Stimulated activated CD4-positive, alpha-beta T cell treated with anti-CD3 and anti-CD28 coated beads, Interleukin-4, amount 100 ng/mL, for 48 hours (primary cell): ENCODE measurements around the gene SIX2.

Source experiments
- DNase-seq, 2 donors: peaks; one replicate each; pipeline ENCODE4 v3.0.0-alpha.2; 2020; ENCODE audit warnings: low read depth in 2 of 2

SIX2 gene

DNA sequence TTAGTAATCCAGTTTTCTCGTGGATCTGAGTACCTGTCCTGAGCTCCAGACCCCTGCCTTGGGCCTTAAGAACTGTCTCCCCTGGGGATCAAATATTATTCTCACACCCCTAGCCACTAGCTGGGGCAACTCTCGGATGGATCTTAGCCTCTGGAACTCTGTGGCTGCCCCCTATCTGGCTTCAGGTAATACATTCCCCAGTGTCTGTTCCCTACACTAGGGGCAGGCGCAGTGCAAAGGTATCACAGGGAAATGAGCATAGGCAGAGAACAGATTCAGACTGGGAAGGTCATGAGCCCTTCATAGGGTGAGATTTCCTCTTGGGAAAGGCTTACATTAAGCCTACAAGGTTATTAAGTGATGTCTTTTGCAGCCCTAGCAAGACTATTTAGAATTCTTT is 11.2 kb upstream of the SIX2 start:
- DNase-seq, result no peak

- no peak for DNase-seq
Measured at GRCh38 chr2:45018023-45018422, 8.8 kb upstream of the SIX2 start.

DNA sequence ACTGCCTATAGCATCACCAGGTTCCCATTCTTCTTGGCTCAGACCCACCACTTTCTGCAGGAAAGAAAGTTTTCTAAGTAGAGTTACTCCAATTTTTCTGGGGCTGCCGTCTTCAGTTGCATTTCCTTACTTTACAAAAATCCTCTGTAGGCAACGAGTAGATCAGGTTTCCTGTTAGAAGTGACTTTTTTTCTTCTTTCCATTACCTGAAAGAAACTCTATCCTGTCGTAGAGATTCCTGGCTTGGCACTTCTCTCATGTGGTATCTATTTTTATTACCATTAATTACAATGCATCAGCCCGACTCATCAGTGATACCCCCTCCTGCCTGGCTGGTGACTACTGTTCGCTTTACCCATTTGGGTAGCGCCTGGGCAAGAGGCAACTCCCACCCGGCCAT is 5.6 kb upstream of the SIX2 start:
- no peak for DNase-seq

GRCh38 chr2:45014016-45014702 is 4.9 kb upstream of the SIX2 start:
- peak in 1 of 2 donors; percentile 47 for DNase-seq

GRCh38 chr2:45013229-45014015 is 4.2 kb upstream of the SIX2 start:
- DNase-seq, result no peak

GRCh38 chr2:45012733-45013132 is 3.5 kb upstream of the SIX2 start:
- DNase-seq, result no peak

- no peak for DNase-seq
Measured at GRCh38 chr2:45011621-45012602, 2.7 kb upstream of the SIX2 start.

- no peak for DNase-seq
Measured at GRCh38 chr2:45011121-45011520, 1.9 kb upstream of the SIX2 start.

DNA sequence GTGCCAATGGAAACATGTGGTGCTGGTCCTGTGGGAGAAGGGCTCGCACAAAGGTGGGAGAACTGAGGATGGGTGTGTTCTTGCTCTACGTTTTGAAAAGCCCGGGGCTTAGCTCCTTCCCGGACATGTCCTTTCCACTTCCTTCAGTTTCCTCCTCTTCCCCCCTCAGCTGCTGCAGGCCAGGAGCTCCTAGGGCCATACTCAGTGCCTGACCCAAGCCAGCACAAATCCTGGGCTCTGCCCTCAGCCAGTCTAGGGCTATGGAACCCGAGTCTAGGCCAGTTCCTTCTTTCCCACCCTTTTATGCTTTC is 1.4 kb upstream of the SIX2 start:
- no peak for DNase-seq

GRCh38 chr2:45009928-45010701 is 863 bp upstream of the SIX2 start:
- no peak for DNase-seq

DNA sequence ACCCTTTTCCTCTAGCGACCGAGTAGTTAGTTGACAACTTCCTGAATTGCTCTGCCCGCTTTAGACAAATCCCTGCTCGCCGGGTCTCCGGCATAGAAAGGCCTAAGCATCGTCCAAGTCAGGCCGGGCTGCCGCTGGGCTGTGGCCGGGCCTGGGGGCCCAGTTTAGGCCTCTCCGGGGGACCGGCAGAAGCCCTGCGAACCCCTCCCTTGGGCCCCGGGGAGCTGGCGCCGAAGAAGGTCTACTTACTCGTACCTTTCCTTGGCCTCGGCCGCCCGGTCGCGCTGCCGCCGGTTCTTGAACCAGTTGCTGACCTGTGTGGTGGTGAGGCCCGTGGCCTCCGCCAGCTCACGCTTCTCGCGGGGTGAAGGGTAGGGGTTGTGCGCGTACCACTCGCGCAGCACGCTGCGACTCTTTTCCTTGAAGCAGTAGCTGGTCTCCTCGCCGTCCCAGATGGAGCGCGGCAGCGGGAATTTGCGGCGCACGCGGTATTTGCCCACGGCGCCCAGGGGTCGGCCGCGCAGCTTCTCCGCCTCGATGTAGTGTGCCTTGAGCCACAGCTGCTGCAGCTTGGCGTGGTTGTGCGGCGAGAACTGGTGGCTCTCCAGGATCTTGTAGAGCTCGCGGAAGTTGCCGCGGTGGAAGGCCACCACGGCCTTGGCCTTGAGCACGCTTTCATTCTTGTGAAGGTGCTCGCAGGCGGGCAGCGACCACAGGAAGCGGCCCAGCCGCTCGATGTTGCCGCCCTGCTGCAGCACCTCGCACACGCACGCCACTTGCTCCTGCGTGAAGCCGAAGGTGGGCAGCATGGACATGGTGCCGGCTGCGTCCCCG is 739 bp downstream of the SIX2 start:
- DNase-seq, result no peak

DNA sequence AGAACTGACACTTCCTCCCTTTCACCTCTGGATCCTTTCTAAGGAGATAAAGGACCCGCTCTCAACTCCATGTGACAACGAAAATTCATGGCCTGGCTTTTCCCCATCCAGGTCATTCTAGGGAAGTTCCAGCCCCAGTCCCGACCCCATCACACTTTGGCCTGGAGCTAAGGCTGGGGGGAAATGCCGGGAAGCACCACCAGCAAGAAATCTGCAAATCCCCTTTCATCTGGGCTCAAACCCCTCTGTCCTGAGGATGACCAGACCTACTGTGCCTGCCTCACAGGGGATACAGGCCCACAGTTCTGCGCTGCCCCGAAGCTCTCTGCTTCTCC is 1.3 kb downstream of the SIX2 start:
- no peak for DNase-seq

GRCh38 chr2:45006942-45007287 is 2.3 kb downstream of the SIX2 start:
- DNase-seq, result no peak

DNA sequence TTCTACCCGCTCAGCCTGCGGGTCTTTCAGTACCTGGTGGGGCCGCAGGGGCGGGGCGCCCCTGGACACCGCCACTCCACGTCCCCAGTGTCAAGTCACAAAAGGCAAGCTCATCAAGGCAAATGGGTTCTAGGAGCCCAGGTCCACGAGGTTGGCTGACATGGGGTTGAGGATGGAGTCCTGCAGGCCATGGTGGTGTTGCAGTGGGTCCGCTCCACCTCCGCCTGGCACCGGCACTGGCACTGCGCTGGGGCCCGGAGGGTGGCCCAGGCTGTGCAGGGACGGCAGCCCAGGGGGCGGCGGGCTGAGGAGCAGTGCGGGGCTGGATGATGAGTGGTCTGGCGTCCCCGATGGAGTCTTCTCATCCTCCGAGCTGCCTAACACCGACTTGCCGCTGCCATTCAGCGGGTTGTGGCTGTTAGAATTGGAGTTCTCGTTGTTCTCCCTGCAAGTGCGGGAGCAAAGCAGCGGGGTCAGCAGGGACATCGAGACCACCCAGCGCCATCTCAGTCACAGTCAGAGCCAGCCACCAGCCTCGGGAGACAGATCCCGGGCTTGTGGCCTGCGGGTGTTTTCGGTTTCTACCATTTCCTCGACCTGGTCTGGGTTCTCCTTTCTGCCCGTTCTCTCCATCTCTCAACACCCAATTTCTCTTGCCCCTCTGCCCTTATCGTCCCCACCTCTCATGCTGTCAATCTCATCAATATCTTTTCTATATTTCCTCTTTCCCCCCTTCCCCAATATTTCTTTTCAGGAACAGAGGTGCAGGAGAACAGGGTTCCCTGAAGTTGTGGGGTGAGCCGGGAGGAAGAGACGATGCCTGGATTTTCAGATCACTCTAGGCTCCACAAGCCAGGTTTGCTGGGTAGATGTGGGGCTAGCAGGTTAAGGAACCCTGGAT is 3.0 kb downstream of the SIX2 start:
- DNase-seq, result no peak

GRCh38 chr2:45005261-45006002 is 3.8 kb downstream of the SIX2 start:
- DNase-seq, result no peak

- no peak for DNase-seq
Measured at GRCh38 chr2:45004562-45005191, 4.6 kb downstream of the SIX2 start.

GRCh38 chr2:45003579-45004551 is 5.4 kb downstream of the SIX2 start:
- no peak for DNase-seq

DNA sequence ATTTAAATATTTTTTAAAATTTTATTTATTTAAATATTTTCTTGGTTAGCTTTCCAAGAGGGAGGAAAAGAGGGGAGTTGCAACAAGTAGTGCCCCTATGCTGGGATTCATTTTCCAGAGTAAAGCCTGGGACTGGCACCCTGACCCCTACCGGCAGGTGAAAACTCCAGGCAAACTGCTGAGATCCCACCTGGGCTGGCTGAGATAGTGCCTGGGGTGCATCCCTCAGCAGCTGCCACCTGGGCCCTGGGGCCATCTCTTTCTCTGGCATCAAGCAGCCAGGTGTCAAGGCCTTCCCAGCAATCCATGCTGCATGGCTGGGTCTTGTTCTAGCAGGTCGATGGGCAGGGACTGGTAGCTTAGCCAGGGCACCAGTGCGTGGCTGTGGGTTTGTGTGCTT is 6.6 kb downstream of the SIX2 start:
- no peak for DNase-seq
